ENCODE data around the gene PRKCI. TPM values are rescaled to one million over a fixed set of nuclear protein-coding genes. Genes with fewer than 3 reads are reported as not detected.
"Not testable (repeated sequence)": the region's sequence is repeated elsewhere in the genome, so short reads cannot be mapped to it uniquely, and the experiment has no call there.

The PRKCI gene
- 10 to 100 TPM; 24.5 to 34.0 TPM for total RNA-seq

GRCh38 chr3:170221924-170222646 is at the start of gene PRKCI:
PRKCI (plus strand) TSS chr3:170222424; CDS start chr3:170222670, 246 bp downstream.
- ATAC-seq (peak; percentile 96 to 98), DNase-seq (ENCODE audit: low spot score in 2 of 2) (peak; percentile 88 to 89)
- Mint-ChIP-seq H3K9me3 (no peaks in the 10 kb centered on the region), H3K27ac (peak within 1 kb of the TSS; percentile 94 to 95), H3K36me3 (no peaks in the 10 kb centered on the region)

- H3K9me3 Mint-ChIP-seq, result no peaks in the 10 kb centered on the region
- DNase-seq (ENCODE audit: low spot score in 2 of 2), result peak in 1 of 2 donors; percentile 22
- H3K27ac Mint-ChIP-seq, result peak overlapping the region in 1 of 2 donors; percentile 99
- peak; percentile 21 to 29 for ATAC-seq
- H3K36me3 Mint-ChIP-seq, result peaks cover 21 to 45% of the 10 kb centered on the region in 2 donors
Observed at GRCh38 chr3:170178651-170179050, 43.6 kb upstream of the PRKCI start.

- DNase-seq (ENCODE audit: low spot score in 2 of 2), result no peak
- Mint-ChIP-seq H3K27ac (peak overlapping the region; percentile 98 to 99), H3K36me3 (peaks cover 21 to 43% of the 10 kb centered on the region in 2 donors), H3K9me3 (no peaks in the 10 kb centered on the region)
- no peak for ATAC-seq
Observed at GRCh38 chr3:170179432-170179831, 42.8 kb upstream of the PRKCI start.

GRCh38 chr3:170180079-170180907 is 41.9 kb upstream of the PRKCI start:
- H3K27ac Mint-ChIP-seq, result peak overlapping the region; percentile 98 to 99

GRCh38 chr3:170180908-170181885 is 41.0 kb upstream of the PRKCI start, which contains the start of gene PHC3:
PHC3 (minus strand) TSS chr3:170181733; CDS start chr3:170181715, 18 bp downstream.
- DNase-seq (ENCODE audit: low spot score in 2 of 2), result peak; percentile 90 to 95
- peaks cover 21 to 29% of the 10 kb centered on the region in 2 donors for H3K36me3 Mint-ChIP-seq
- H3K27ac Mint-ChIP-seq, result peak within 1 kb of the TSS; percentile 99
- no peaks in the 10 kb centered on the region for H3K9me3 Mint-ChIP-seq
- ATAC-seq, result peak; percentile 84 to 89

More at GRCh38 chr3:170180079-170180907, 41.9 kb upstream of the PRKCI start:
- Mint-ChIP-seq H3K36me3 (peaks cover 21 to 36% of the 10 kb centered on the region in 2 donors), H3K9me3 (no peaks in the 10 kb centered on the region)
- ATAC-seq (peak; percentile 36 to 54), DNase-seq (ENCODE audit: low spot score in 2 of 2) (no peak)

GRCh38 chr3:170189398-170190256 is 32.6 kb upstream of the PRKCI start:
- peak; percentile 28 to 56 for ATAC-seq

GRCh38 chr3:170195759-170196158 is 26.5 kb upstream of the PRKCI start:
- ATAC-seq; H3K27ac Mint-ChIP-seq; H3K9me3 Mint-ChIP-seq; DNase-seq (ENCODE audit: low spot score in 2 of 2); H3K36me3 Mint-ChIP-seq: not testable (repeated sequence)

More at GRCh38 chr3:170189398-170190256, 32.6 kb upstream of the PRKCI start:
- H3K9me3 Mint-ChIP-seq, result no peaks in the 10 kb centered on the region
- no peak for DNase-seq (ENCODE audit: low spot score in 2 of 2)
- no peak overlapping the region for H3K27ac Mint-ChIP-seq
- H3K36me3 Mint-ChIP-seq, result no peaks in the 10 kb centered on the region

GRCh38 chr3:170196833-170197232 is 25.4 kb upstream of the PRKCI start:
- peak in 1 of 2 donors; percentile 49 for ATAC-seq
- no peak for DNase-seq (ENCODE audit: low spot score in 2 of 2)
- Mint-ChIP-seq H3K9me3 (no peaks in the 10 kb centered on the region), H3K36me3 (no peaks in the 10 kb centered on the region), H3K27ac (no peak overlapping the region)

GRCh38 chr3:170200987-170201386 is 21.2 kb upstream of the PRKCI start:
- ATAC-seq (no peak), DNase-seq (ENCODE audit: low spot score in 2 of 2) (no peak)
- H3K36me3 Mint-ChIP-seq, result no peaks in the 10 kb centered on the region
- no peaks in the 10 kb centered on the region for H3K9me3 Mint-ChIP-seq
- no peak overlapping the region for H3K27ac Mint-ChIP-seq

GRCh38 chr3:170201527-170201926 is 20.7 kb upstream of the PRKCI start:
- Mint-ChIP-seq H3K27ac (no peak overlapping the region), H3K36me3 (no peaks in the 10 kb centered on the region), H3K9me3 (no peaks in the 10 kb centered on the region)
- ATAC-seq, result no peak
- DNase-seq (ENCODE audit: low spot score in 2 of 2), result no peak

GRCh38 chr3:170203457-170203856 is 18.8 kb upstream of the PRKCI start:
- DNase-seq (ENCODE audit: low spot score in 2 of 2) (no peak), ATAC-seq (no peak)
- Mint-ChIP-seq H3K36me3 (no peaks in the 10 kb centered on the region), H3K9me3 (no peaks in the 10 kb centered on the region), H3K27ac (no peak overlapping the region)

GRCh38 chr3:170204023-170204472 is 18.2 kb upstream of the PRKCI start:
- Mint-ChIP-seq H3K27ac (no peak overlapping the region), H3K36me3 (no peaks in the 10 kb centered on the region), H3K9me3 (no peaks in the 10 kb centered on the region)
- no peak for ATAC-seq
- DNase-seq (ENCODE audit: low spot score in 2 of 2), result no peak

GRCh38 chr3:170204509-170204908 is 17.7 kb upstream of the PRKCI start:
- no peak overlapping the region for H3K27ac Mint-ChIP-seq
- DNase-seq (ENCODE audit: low spot score in 2 of 2) (no peak), ATAC-seq (no peak)
- H3K36me3 Mint-ChIP-seq, result no peaks in the 10 kb centered on the region
- no peaks in the 10 kb centered on the region for H3K9me3 Mint-ChIP-seq

- H3K27ac Mint-ChIP-seq, result no peak overlapping the region
- peak in 1 of 2 donors; percentile 22 for ATAC-seq
- no peak for DNase-seq (ENCODE audit: low spot score in 2 of 2)
- no peaks in the 10 kb centered on the region for H3K9me3 Mint-ChIP-seq
- no peaks in the 10 kb centered on the region for H3K36me3 Mint-ChIP-seq
Observed at GRCh38 chr3:170205302-170205701, 16.9 kb upstream of the PRKCI start.

GRCh38 chr3:170206164-170206762 is 16.0 kb upstream of the PRKCI start:
- not testable (repeated sequence) for DNase-seq (ENCODE audit: low spot score in 2 of 2); ATAC-seq; H3K27ac Mint-ChIP-seq; H3K9me3 Mint-ChIP-seq; H3K36me3 Mint-ChIP-seq
